Dedifferentiated amniotic fluid mesenchymal stem cell (primary cell): Measurements from ENCODE around the gene AFF3.

Experiments
- DNase-seq: peaks from one replicate; pipeline ENCODE4 v3.0.0-alpha.2; 2016; ENCODE audit errors: extremely low spot score

The AFF3 gene

DNA sequence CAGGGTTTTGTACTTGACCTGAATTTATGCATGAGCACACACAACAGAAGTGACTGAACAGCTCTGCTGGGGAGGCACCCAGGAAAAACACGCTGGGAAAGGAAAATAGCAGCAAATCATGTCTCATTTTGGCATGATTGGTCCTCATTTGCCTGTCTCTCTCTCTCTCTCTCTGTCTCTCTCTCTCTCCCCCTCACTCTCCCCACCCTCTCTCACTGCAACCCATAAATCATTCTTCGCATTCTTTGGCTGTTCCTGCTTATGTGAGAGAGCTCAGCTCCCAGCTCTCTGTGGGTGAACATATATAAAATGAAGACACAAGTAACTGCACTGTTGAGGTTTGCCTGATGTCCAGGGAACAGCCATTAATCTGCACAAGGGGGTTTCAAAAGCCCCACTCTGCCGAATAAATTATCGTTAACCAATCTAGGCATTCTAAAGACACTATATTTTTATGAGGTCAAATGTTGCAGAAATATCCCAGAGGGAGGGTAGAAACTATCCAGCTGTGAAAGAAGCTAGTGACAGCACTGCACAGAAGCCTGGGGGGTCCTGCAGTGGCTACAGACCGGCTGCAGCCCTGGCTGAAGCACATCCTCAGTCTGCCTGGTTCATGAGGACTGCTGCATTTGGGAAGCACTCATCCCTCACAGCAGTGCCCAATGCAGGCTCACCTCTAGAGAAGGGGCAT, 260.3 kb downstream of the AFF3 start:
- DNase-seq: peak; percentile 79

DNA sequence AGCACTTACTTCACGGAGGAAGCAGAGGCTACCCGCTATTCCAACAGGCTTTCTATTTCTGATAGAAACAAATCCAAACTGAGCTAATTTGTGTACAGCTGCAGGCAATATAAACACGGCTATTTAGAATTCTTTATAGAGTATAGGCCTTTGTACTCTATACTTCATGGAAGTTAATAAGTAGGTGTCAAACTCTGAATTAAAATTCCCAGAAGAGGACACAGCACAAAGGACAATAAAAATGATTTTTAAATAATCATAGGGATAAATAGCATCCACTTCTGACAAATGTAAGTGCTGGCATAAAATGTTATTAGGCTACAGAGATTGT, 261.5 kb downstream of the AFF3 start:
- DNase-seq: no peak

DNA sequence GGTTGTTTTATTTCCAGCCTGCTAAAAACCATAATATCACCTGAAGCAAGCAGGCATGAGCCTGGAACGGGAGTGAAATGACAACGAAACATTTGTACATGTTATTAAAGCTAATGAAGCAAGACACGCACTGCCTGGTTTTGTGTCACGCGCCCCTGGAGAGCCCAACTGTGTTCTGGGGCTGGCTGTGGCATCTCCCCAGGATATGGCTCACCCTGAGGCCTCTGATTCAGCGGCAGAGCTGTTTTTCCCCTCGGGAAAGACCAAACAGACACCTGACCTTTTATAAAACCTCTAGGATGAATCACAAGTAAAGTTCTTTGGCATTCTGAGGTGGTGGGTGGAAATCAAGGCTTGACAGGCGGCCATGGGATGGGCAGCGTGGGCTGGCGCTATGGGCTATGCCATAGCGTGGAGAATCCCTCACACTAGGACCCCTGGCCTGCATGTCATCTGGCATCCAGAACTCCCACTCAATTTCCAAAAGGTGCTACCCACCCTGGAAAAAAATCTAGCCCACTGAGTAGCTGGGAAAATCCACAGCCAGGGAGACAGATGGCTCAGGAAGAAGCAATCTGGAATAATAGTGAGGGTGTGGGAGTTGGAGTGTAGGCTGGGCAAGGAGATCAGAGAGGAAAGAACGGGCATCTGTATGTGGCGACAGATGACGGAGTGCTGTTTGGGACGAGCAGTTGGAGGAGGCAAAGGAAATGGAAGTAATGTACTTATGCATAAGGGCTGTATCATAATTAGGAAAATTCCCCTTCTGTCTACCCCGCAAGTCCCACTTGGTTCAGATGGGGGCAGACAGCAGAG, 262.0 kb downstream of the AFF3 start:
- DNase-seq: peak; percentile 72

DNA sequence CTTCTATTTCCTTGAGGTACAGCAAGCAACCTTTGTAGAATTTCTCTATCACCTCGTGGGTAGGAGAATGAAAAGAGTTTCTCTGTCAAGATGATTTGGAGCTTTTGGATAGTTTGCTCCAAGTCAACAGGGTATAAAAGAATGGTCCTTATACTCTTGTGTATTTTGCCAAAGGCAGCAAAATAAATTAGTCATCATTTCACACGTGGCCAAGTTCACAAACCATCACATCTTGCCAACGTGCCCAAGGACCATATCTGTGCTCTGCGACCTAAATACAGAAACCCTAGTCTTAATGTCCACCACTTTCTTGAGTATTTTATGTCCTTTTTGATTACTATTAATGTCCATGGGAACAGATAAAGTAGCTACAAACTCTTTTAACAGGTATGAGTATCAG, 262.9 kb downstream of the AFF3 start:
- no peak for DNase-seq

DNA sequence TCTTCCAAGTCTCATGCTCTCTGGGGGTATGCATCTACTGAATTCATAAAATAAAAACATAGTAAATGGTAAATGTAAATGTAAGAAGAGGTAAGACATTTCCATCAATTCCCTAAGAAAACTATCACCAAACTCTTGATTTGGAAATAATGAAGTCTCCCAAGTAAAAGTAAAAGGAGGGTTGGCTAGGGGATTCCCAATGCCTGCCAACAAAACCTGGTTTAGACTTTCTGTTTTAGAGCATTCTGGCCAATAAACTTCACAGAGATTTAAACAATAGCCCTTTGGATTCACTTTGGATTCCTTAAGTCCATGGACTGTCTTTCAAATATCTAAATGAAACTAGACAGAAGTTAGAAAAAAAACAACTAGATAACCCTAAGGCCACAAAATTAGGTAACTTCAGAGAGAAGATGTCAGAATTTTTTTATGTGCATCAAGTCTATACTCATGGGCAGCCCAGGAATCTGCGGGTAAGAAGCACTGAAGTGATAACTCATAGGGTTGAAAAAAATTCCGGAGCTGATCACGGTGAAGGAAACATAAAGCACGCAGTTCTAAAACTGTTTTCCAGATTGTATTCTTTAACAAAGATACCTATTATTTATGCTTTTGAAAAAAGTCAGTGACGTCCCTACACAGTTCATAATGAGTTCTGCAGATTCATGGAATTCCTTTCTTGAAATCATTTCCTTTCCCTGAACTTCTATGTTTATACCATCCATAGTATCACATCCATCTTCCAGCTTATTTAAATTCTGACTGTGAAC, 263.6 kb downstream of the AFF3 start:
- no peak for DNase-seq

DNA sequence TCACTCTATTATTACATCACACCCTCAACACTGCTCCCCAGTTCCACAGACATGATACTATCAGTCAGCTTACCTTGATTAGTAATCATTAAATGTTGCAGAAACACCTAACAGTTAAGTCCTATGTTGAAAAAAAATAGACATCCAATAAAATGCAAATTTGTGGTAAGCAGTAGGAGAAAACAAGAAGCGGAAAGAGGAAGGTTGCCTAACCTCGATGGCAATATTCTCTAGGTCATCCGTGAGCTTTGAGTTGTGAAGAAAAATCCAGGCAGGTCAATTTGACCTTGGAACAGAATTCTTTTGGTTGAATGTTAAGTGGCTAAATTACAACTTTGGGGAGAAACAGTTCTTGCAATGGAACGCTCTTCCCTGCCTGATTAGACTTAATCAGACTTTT, 264.4 kb downstream of the AFF3 start:
- DNase-seq: no peak

DNA sequence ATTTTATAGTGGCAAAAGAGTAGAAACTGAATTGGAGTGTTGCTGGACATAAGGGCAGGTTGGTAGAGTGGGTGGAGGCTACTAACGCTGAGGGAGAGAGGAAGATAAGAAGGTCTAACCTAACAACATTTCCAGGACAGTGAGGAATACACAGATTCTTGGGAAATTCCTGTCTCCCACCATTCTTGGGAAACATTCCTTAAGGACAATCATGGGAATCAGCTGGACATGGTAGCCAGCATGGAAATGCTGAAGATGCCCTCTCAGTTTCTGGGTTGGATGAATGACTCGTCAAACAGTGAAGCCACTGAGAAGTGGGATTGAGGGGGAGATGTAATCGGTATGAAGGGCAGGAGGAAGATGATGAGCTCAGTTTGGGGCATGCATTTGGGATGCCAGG, 265.4 kb downstream of the AFF3 start:
- DNase-seq: no peak

DNA sequence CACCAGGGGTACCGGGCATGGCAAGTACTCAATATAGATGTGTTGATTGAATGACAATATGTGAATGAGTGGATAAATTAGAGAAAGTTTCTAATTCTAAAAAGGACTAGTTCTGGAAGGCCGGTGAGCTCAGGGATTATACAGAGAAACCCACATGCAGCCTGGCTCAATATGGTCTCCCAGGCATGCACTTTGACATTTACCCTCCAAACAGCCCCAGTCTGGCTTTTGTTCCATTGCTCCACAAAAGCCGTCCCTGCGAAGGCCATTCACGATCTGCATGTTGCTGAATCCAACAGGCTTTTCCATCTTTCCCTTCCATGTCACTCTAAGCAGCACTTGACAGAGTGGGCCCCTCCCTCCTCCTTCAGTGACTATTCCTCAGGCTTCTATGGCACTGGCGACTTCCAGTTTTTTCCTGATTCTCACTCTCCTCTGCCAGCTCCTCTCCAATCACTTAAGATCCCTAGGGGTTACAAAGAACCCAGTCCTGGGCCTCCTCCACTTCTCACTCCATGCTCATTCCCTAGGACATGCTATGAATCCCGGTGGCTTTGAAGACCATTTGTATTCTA, 266.7 kb downstream of the AFF3 start:
- DNase-seq: no peak

DNA sequence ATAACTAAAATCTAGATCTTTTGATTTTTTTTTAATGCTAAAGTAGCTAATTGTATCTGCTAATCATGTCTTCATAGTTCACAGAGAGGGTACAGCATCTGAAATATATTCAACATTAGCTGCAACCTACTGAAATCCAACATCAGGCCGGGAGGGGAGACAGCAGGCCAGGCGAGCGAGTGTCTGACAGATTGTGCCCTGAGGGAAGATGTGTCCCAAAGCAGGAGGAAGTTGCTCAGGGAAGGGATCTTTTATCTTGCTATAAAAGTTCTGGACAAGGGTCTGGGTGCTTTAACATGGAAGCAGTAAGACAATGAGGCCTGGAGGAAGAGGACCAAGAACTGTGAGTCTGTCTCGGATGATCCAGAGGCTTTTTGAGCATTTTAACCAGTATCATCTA, 274.1 kb downstream of the AFF3 start:
- no peak for DNase-seq

DNA sequence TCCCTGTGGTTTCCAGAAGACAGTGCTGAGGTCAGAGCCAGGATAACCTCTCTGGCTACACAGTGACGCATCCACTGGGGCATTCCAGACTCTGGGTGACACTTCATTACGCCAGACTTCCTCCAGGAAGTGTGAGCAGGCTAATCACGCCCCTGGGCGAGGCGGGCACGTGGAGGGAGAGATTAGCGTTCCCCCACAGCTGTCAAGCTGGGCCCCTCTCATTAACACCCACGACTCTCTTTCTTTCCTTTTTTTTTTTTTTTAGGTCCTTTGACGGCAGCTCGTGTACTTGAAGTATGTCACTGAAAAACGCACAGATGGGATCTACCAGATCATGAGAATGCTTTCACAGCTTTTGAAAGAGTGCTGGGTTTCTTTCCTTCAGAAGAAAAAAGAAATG, 274.6 kb downstream of the AFF3 start:
- no peak for DNase-seq

DNA sequence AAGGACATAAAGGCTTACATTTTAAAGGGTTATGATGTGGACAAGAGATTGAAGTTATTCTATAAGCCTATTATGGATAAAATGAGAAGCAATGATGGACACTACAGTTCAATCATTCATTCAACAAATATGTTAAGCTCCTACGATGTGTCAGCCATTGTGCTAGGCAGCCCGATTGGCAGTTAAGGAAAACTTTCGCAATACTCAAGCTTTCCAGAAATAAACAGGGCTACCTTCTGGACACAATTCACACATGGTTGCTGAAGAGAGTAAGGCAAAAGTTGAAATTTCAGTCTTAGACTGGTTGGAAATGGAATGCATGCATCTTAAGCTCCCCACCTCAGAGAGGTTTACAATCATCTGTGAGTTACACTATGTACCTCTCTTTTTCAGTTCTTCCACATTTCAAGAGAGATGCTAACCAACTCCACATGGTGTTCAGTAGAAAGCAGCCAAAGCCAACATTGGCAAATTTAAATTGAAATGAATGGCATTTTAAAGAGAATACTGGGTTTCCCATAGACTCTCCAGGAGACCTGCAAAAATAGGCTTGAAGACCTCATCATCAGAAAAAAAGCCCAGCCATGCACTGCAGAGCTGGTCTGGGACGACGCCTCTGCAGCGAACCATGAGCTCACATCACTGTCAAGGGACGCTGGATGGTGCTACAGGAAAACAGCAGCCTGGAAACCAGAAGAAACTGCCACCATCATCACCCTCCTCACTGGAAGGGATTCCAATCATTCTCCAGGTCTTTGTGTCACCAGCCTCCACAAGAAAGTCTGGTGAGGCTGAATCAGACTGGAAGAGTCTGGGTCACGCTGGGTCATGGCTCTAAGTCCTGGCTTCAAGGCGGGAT, 276.3 kb downstream of the AFF3 start:
- DNase-seq: no peak

DNA sequence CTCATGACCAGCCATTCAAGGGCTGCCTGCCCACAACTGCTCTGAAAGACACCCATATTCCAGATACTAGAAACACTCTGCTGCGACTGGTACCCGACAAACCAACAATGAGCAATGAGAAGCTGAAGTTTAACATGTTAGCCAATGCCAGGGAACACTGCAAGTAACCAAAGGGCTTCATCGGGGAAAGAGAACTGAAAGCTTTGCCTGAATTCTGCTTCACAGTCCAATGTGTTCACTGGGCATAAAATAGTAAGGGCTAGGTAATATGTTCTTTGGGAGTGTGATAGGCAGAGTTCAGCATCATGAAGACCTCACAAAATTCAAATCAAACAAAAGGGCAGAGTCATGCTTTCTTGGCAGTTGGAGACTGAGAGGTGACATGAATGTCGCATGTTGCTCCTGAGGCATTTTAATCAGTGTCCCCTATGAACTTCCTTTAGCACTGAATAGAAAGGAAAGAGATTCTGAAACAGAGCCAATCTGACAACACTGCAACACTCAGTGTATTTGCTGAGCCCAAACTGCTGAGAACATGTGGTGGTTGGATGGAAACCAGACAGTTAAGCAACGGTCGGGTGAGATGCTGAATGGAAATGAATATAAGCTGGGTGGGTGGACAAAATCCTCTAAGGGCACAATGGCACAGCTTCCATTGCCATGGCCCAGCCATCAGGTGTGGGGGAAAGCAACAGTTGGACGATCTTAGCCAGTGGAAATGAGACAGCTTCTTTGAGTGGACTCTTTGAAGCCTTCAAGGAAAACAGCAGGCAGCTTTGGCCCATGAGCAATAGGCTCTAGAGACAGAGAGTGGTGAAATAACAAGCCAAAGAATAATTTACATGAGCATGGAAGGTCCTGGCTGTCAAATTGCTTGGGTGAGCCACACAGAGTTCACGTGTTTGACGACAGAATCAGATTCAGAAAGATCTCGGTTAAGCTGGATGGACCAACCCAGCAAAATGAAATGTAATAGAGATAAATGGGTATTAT, 277.5 kb downstream of the AFF3 start:
- DNase-seq: no peak

DNA sequence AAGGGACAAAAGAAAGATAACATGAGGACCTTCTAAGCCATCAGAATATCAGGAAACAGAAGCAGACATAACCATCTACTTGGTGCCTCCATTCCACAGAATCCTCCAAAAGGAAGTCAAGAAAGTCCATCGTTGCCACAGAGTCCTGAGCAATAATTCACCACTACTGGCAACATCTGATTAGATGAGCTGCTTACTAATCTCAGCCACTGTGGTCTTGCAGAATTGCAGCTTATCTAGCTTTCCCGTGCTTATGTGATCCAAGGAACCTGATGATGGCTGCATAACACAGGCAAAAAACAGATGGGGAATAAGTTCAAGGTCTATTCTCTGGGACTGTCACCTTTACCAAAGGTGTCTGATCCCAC, 278.5 kb downstream of the AFF3 start:
- no peak for DNase-seq

DNA sequence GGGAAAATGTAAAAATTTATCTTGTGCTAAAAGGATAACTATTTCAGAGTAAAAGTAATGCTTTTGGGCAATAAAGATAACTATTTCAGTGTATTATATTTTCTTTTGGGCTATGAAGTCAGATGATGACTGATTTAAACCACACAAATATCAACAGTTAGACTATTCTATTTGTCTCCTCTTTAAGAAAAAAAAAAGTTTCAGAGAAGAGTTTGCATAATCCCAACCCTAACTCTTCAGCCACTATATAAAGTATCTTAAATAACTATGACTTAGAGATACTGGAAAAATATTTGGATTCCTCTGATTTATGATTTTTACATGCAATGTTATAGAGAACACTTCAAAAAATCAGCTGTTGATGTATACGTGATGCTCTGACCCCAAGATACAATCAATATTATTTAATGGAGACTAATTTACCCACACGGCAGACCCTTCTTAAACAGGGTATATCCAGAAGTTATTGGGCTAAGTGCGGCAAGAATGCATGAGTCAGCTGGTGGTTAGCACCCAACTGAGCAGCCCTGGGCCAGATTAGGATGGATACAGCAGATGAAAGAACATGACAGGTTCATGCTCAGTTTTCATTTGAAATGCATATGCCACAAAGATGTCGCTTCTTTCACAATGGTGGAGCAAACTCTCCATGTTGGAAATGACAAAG, 279.0 kb downstream of the AFF3 start:
- DNase-seq: no peak

DNA sequence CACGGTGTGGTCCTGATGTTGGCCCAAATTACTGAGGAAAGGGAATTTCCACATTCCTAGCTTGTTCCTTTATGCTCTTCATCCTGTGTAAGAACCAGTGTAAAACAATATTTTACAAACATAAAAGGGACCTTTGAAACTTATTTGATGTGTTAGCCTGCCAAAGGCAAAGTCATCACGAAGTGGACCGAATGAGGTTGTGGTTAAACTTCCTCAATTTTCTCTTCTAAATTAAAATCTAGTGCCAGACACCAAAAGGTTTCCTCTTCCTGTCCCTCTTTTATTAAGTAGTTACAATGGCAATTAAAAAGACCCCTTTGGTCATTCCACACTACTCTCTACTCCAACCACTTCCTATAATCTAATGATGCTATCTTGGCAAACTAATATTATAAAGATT, 279.8 kb downstream of the AFF3 start:
- DNase-seq: no peak

DNA sequence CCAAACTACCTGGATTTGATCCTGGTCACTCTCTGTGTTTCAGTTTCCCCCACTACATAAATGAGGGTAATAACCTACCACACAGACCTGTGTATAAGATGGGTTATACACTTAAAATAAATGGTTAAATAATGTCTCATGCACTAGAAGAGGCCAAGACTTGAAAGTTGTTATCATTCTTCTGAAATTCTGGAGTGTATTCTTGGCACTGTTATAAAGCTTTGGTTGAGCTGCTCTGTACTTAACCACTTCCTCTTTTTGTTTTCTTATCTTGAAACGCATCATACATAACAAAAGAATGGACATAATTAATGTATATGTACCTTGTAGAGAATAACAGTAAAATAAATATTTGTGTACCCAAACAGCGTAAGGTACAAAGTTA, 281.0 kb downstream of the AFF3 start:
- no peak for DNase-seq

DNA sequence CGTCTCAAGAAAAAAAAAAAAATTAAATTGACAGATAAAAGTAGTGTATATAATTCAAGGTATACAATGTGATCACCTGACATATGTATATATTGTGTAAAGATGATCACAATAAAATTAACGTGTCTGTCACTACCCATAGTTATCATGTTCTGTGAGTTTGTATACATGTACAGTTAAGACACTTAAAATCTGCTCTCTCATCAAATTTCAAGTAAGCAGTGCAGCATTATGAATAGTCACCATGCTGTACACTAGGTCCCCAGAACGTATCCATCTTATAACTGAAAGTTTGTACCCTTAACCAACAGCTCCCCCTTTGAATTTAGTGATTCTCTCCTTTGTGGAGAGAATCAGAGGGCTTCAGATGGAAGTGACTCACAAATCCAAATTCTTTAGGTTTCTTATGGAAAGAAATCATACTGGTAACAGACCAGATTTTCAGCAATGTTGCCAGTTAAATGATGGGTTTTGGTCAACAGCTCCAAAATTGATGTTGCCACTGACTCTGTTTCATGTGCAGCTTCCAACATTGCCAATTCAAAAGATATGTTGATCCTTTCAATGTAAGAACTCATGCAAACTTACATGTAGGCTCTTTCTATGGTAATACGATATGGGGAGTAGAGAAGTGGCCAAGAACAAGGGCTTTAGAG, 281.5 kb downstream of the AFF3 start:
- DNase-seq: no peak

DNA sequence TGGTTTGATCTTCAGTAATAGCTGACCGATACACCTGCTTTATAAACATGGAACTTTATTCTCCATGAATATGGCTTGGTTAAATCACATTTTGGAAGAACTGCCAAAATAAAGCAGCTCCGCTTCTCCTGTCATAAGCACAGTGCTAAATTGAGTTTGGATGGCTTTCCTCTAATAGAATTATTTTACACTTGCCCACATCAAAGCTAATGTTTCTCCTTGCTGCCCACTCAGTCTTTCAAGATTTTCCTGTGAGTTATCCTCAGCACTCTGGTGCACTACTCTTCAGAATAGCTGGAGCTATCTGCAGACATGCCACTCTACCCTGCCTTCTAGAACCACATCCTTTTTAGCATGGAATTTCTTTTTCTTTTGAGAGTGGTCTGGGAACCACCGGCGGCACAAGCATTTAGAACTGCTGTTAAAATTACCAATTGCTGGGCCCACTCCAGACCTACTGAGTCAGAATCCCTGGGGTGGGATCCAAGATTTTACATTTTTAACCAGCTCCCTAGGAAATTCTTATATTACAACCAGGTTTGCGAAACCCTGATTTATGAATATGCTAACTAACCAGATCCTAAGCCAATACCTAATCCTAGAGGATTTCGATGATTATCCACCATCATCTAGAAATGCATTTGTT, 283.3 kb downstream of the AFF3 start:
- DNase-seq: peak; percentile 45
